ENCODE data around the gene PTCHD1.

PTCHD1 gene

GRCh38 chrX:23422912-23423311 lies 88.3 kb downstream of the PTCHD1 start:
- DNase-seq = no peak

GRCh38 chrX:23434356-23434884 lies 99.8 kb downstream of the PTCHD1 start:
- no peak for DNase-seq

- DNase-seq = no peak
Measured at GRCh38 chrX:23435108-23435507, 100.5 kb downstream of the PTCHD1 start.

- no peak for DNase-seq
Measured at GRCh38 chrX:23435575-23435974, 100.9 kb downstream of the PTCHD1 start.

- DNase-seq = no peak
Measured at GRCh38 chrX:23436875-23437274, 102.2 kb downstream of the PTCHD1 start.

- DNase-seq = no peak
Measured at GRCh38 chrX:23451266-23451665, 116.6 kb downstream of the PTCHD1 start.

All from T1000 (cell line).